NCI-H1048 (cell line): Measurements from ENCODE around the gene TEX51.

Experiments used
- DNase-seq: peaks from one replicate; lab custom pipeline; 2025; lab: John Stamatoyannopoulos, UW

Gene TEX51

DNA sequence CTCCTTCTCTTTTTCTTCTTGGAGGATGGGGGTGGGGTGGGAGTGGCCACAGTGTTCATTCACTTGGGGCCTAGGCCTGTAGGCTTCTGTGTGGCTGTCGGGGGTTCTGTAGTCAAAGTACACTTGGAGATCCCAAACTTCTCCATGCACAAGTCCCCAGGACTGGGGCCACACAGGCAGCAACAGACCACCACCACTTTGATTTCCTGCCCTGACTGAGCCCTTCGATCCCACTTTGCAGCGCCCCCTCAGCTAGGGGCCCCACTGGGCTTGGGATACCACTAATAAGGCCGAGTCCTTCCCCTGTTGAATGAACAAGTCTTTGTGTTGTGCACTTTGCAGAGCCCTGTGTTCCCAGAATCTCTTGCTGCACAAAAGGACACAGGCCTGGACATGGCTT is 5.5 kb upstream of the TEX51 start:
- no peak for DNase-seq

DNA sequence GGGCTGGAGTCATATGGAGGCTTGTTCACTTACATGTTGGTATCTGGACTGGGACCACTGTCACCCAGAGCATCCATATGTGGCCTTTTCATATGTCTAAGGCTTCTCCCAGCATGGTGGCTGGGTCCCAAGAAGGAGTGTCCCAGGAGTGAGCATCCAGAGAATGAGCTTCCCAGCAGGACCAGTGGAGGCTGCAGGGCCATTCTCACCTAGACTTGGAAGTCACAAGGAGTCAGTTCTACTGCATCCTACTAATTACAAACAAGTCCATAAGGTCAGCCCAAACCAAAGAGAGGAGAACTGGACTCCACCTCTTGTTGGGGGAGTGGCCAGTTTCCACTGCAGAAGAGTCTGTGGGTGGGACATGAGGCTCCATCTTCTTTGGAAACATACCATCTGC is 5.1 kb upstream of the TEX51 start:
- no peak for DNase-seq

DNA sequence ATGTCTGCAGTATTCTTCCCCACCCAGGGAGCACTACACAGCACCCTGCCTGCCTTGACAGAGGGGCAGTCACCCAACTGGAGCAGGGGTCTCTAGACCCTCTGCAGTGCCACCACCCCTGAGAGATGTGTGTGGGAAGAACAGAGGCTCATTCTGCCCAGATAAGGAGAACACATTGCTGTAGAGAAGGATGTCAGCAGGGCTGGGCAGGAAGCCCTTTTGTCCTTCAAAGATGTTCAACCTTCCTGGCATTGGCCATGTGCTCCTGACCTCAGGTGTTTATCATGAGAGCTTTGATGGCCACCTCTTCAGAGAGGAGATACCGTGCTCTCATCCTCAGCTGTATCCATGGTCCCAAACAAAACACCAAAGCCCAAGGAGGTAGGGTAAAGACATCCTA is 4.6 kb upstream of the TEX51 start:
- DNase-seq: no peak

DNA sequence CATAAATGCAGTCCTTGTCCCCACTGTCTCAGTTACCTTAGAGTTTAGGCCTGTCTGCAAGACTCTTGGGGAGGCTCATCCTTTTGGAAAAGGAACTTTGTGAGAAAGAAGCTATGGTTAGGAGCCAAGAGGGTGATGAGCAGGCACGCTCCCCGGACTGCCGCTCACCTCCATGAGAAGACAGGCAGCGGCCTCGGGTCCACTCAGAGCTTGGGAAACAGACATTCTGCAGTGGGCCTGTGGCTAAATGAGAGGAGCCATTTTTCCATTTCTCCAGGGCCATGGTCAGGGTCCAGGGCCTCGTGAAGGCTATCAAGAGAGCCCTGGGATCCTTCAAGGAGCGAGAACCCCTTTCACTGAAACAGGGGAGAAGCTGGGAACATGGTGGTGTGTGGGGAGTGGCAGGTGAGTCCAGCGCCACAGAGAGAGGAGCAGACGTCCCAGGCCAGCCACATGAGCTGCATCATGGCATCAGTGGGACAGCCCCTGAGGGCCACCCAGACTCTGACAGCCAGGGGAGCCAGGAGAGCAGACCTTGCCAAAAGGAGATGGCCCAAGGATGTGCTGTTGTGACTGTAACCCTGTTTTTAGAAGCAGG is 4.0 kb upstream of the TEX51 start:
- DNase-seq: no peak

DNA sequence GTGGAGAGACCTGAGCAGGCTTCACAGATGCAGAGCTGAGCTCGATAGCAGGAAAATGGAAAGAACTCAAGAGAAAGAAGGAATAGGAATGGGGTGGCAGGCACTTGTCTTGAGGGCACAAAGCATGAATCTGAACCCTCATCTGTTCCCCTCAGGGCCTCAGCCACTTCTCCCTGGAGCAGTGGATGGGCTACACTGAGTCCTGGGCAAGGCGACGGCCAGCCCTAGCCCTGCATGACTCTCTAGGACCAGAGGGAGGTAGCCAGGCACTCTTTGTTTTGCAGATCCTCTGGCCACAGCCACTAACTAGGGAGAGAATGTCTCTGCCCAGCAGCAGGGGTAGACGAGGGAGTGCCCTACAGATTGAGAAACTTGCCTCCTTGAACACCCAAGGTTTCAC is 3.4 kb upstream of the TEX51 start:
- DNase-seq: no peak

DNA sequence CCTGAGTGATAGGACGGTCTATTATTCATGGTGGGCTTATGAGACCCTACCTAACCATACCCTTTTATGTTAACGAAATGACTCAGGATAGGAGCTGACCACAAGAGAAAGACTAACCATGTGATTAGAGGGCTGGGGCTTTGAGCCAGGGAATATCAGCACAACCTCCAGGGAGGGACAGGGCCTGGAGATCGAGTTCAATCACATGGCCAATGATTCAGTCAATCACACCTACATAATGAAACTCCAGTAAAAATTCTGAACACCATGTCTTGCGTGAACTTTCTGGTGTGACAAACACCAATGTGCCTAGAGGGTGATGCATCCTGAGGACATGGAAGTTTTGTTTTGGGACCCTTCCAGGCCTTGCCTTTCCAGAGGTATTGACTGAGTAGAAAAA is 2.2 kb upstream of the TEX51 start:
- no peak for DNase-seq

DNA sequence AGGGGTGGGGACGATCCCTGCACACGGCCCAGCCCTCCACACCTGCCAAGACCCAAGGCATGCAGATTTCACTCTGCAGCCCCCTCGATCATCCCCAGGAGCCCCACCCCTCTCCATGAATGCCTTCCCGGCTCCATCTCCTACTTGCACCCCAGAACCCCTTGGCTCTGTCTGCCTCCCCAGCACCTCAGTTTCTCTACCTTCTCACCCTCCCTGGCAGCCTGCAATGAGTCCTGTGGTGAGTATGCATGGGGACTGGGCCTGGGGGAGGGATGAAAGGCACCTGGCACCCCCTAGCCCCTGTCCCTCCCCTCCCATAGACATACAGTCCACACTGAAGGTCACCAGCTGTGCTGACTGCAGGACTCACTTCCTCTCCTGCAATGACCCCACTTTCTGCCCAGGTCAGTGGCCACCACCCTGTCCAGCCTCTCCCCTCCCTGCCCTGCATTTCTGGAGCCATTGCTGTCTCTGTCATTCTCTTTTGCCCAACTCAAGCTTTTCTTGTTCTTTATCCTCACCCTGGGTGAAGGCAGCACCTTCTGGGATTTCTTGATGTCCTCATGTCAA is 1.0 kb downstream of the TEX51 start:
- no peak for DNase-seq

DNA sequence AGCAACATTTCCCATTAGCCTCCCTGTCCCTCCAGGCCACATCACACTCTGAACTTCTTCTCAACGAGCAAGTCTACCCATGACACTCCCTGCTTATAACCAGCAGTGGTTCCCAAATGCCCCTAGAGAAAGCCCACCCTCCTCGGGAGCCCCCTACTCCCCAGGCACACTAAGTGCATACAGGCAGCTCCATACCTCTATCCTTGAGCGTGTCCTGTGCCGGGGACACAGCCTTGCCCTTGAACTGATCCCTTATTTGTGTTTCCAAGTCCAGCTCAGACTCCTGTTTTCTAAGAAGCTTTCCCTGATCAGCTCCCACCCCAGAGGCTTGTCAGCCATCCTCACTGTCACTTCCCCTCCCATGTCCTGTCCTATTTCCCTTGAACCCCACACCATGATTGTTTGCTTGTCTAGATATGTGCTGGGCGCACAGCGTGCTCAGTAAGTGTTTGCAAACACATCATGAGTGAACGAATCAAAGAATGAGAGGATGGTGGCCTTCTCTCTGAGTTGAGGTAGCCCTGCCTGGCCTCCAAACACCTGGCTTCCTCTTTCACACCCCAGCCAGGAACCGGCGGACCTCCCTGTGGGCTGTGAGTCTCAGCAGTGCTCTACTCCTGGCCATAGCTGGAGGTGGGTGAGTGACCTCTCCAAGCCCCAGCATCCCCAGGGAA is 2.1 kb downstream of the TEX51 start:
- DNase-seq: no peak

DNA sequence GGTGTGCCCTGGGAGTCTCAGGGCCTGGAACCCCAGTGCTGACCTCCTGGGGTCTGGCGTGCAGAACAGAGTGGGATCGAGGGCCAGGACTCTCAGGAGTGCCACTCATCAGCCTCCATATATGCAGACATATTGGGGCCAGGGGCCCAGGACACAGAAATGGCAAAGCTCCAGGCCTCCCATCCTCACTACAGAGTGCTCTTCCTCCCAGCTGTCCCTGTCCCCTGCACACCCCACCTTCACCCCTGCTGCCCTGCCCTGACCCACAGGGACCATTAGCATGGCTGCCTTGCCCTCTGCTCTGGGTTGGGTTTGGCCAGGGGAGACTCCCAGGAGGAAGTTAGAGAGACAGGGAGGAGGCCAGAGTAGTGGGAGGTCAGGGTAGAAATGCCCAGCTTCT is 2.8 kb downstream of the TEX51 start:
- DNase-seq: no peak

DNA sequence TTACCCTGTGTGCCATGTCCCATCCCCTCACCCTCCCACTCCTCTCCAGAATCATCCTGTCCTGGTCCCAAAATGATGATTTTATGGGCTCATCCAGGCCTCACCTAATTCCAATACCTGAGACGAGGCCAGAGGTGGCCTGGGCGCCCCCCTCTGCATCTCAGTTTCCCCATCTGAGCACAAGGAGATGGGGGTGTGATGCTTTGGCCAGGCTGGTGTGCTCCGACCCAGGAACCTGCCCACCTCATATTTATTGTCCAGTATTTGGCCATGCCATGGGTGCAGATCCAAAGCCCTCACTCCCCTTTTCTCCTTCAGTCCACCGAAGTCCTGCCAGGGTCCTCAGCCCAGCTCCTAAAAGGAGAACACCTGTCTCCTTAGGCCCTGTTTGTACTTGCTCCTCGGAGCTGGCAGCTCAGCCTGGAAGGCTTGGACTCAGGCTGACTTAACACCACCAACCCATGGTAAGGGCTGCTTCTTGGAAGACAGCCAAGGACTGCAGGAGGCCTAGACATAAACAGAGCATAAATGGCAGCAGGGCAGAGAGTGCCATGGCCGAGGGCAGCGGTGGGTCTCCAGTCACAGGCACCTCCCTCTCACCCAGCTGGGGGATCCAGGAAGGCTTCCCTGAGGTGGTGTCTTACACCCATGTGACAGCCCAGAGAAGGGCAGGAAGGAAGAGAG is 3.6 kb downstream of the TEX51 start:
- no peak for DNase-seq

DNA sequence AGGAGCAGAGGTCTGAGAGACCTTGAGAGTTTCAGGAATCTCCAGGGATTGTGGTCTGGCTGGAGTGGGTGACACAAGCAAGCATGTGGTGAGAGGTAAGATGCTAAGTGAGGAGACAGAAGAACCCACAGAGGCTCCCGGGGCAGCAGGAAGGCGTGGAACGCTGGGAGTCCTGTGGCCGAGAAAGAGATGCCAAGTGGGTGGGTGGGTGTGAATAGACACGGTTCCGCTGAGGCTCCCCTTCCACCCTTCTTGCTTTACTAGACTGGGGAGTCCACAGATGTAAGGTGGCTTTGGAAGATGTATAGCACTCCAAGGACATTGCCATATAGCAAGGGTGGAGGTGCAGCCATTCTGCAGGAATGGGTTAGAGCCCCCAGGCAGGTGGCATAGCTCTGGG is 4.2 kb downstream of the TEX51 start:
- no peak for DNase-seq

DNA sequence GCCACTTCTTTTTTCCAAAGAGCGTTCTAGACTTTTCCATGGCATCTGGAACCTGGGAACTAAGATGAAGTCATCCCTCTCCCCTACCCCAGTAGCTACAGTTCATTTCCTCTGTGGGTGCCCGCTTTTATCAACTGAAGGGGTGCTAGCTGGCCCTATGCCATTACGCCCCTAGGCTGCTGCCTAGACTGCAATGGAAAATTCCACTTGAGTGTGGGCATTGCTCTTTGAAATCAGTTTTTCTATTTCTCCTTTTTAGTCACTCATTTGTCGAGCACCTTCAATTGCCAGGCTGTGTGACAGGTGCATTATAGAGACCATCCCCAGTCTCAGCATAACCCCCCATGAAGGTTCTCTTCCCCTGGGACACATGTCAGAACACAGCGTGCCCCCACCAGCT is 7.3 kb downstream of the TEX51 start:
- DNase-seq: no peak

DNA sequence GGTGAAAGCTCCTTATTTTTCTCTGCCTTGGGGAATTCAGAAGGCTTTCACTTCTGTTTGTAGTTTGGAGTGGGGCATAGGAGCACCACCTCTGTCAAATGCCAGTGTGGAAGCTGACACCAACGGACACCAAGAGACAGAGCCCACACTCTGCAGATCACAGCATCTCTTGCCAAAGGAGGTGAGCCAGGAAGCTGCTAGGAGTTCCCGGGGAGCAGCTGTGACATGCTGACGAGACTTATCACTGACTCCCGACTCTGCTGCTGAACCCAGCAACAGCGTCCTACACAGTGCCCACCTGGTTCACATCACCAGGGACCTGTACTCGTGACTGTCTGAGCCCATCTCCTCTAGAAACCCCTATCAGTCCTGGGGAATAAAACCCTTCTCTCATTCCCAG is 8.1 kb downstream of the TEX51 start:
- no peak for DNase-seq

DNA sequence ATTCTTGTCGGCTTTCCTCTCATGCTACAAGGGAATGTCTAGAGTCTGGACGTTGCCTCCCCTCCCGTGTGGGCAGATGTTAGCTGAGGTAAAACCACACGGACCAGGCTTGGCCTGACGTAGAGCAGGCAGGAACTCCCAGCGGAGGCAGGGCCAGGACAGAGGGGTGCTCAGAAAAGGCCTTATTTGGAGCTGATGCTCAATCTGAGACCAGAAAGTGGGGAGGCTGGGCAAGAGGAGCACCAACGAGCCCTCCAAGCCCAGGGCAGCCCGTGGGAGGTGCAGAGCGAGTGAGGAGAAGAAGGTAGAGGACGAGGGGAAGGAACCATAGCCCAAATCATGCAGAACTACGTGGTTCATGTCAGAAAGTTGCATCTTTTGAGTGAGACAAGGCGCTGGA is 9.0 kb downstream of the TEX51 start:
- no peak for DNase-seq

DNA sequence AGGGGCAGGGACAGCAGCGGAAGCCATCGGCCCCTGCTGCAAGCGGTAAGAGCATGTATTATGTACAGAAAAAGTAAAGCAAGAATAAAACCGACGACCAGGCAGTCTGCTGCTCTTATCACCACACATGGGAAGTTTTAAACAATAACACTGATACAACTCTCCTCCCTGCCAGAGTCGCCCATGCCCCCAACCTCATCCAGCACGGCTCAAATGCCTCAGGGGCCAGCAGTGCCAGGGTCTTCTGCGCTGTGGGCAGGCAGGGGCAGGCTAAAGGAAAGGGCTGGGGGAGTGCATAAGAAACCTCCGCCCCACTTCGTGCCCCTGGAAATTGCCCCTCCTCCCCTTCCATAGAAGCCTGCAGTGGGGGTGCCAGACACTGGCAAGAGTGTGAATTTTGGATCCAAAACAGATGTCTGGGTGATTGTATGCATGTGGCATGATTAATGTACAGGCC is 10.1 kb downstream of the TEX51 start:
- DNase-seq: no peak

DNA sequence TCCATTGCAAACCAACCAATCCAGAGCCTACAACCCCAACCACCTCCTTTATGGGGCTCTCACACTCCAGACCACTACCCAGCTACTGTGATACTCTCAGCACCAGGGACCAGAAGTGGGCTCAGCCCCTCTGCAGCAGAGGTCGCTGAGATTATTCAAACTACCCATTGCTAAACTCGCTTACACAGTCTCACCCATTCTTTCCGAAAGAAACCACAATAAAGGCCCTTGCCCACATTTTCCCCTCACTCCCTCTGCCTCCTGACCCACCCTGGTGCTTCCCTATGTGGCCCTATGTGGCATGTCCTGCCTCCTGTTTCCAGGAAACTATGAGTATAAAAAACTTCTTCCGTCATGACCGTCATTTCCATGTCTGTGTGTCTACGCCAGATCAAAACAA is 10.7 kb downstream of the TEX51 start:
- DNase-seq: no peak

DNA sequence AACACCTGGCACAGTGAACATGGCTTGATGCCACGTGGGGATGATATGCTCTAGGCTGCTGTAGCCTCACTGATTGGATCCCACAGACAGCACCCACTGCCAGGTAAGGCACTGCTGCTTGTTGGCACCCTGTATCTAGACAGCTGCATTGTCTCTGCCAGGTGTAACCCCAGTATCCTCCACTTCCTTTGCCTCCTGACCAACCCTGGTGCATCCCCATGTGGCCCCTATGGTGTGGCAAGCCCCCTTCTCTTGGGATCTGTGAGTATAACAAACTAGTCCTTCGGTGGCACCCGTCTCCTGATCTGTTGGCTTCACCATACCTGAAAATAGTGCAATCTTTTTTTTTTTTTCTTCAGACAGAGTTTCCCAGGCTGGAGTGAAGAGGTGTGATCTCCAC is 11.1 kb downstream of the TEX51 start:
- no peak for DNase-seq

DNA sequence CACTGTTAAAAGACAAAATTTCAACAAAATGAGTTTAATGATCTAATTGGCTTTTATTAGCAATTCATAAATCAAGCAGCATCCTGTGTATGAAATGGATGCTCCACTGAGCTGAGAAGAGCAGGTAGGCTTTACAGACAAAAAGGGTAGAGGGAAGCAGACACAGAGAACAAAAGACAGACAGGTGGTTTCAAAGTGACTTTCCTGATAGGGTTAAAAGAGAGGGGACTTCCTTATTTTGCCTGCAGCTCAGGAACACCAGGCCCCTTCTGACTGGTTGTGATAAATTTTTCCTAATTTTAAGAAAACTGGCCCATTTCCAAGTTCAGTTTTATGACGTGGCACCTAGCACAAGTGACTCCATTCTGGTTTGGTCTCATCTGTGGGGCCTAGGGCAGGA is 11.9 kb downstream of the TEX51 start:
- no peak for DNase-seq

DNA sequence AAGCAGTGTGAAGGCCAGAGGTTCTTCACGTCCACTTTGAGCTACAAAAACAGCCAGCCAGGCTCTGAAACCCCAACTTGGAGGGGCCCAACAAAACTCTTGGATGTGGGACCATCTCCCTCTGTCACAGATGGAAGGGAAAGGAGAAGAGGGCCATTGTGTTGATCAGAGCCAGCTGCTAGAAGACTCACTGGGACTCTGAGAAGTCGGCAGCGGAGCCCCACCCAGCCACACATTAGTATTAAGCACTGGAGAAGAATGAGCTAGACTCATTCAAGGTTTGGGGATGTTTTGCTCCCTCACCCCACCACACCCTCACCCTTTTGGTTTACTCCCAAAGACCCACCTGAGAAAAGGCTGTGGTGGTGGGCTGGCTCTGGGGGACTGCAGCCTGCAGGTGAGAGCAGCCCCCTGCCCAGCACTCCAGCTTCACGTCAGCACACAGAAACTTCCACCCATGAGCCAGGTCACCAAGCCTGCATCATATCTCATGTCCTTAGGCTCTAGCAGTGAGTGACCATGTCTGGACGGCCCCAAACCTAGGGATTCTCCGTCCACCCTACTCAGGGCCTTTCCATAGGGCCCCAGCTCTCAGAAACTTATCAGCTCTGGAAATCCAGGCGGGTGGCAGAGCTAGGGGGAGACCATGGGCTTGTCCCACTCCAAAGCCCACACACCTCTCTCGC is 12.6 kb downstream of the TEX51 start:
- DNase-seq: no peak

DNA sequence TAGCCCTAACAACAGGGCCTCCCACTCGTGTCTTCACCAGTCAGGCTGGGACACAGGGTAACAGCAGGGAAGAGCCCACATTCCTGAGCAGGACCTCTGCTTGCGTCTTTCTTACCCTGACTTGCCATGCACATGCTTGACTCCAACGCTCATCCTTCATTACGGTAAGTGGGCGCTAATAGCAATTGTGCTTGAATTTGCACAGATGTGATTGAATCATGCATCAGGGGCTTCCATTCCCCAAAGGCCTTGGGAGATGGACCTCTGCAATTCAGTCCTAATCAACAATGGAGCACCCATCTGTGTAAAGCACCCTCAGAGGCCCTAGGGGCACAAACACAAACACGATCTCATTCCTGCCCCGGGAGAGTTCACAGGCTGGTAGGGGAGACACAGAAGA is 13.5 kb downstream of the TEX51 start:
- DNase-seq: no peak

DNA sequence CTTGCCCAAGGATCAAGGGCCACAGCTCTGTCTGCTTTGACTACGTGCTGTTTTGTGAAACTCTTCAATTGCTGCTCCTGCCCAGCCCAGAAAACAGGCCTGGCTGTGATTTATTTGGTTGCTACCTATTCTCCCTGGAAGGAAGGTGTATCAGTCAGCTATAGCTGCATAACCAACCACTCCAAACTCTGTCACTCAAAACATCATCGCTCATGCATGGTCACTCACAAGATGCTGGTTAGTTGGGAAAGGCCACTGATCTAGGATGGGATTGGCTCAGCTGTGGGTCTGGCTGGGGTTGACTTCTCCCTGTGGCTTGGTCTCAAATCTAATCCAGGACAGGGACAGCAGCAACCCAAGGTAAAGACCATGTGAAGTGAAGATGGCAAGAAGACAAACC is 14.6 kb downstream of the TEX51 start:
- DNase-seq: no peak

DNA sequence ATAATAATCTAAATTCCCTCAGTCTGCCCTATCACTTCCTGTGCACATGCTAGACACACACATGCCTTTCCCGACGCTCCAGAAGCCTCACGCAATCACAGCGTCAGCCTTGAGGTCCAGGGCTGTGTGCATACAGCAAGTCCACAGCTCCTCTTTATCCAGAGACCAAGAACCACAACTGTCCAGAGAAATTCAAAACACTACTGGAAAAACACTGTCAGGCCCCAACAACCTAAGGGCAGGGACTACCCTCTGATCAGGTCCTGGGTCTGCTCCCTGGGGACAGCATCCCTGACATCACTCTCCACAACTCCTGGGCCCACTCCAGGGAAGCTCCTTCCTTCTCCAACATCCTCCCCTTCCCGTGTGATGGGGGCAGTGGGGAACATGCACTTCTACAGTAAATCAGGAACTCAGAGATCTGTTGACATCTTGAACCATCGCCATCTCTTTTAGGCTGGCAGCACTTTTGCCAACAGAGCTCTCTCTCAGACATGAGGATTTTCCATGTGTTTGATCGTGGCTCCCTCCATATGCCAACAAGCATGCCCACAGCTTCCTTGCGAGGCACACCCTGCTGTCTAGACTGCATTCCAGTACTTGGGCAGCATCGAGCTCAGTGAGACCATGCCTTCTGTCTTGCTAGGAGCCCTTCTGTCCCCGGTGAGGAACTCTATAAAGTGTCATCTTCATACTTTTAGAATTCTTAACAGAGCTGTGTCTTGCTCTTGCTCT is 15.4 kb downstream of the TEX51 start:
- DNase-seq: no peak
